ENCODE data around the gene MTMR4.
A peak's percentile ranks its signal among the peaks of the same experiment; 100 is the strongest.

MTMR4 gene

GRCh38 chr17:58447039-58447975 is 67.1 kb downstream of the MTMR4 start:
- Mint-ChIP-seq H3K4me3 (no peak overlapping the region), H3K4me1 (peaks cover 0 to 4% of the 10 kb centered on the region in 2 donors), H3K27me3 (no peaks in the 10 kb centered on the region), H3K27ac (no peak overlapping the region), H3K36me3 (peaks cover 6 to 26% of the 10 kb centered on the region in 2 donors), H3K9me3 (no peaks in the 10 kb centered on the region)
- ATAC-seq (replicated peaks) (peak; percentile 92 to 96), DNase-seq (peak; percentile 55)

GRCh38 chr17:58446086-58446485 is 68.4 kb downstream of the MTMR4 start:
- Mint-ChIP-seq H3K27me3 (no peaks in the 10 kb centered on the region), H3K4me3 (no peak overlapping the region), H3K4me1 (peaks cover 0 to 3% of the 10 kb centered on the region in 2 donors), H3K9me3 (no peaks in the 10 kb centered on the region), H3K27ac (no peak overlapping the region), H3K36me3 (peaks cover 6 to 33% of the 10 kb centered on the region in 2 donors)
- DNase-seq (no peak), ATAC-seq (replicated peaks) (no peak)

All from stimulated activated naive B cell treated with anti-CD40 and anti-IgM and Interleukin-4, amounts not matched to agents 10 μg/mL and 1 μg/mL and 100 μg/mL, for 72 hours (primary cell).